Stomach (tissue), 4 donors: ENCODE results near the gene ATP8A2.

ENCODE experiments used
- EP300 ChIP-seq: sonication (generic); formaldehyde crosslinking; IDR thresholded peaks from one replicate; pipeline ENCODE4 v1.6.1; 2017; ENCODE audit warnings: antibody characterized with exemption
- POLR2A ChIP-seq, 4 donors: fragments of 450-650 bp; IDR thresholded peaks; one replicate each; pipeline ENCODE4 v1.6.1; 2016; ENCODE audit warnings: antibody characterized with exemption in 4 of 4, control low read depth in 2 of 4, mild to moderate bottlenecking in 1 of 4, moderate library complexity in 1 of 4
- POLR2AphosphoS5 ChIP-seq, 3 donors: sonication (generic); formaldehyde crosslinking; IDR thresholded peaks; one replicate each; pipeline ENCODE4 v1.6.1; 2016; ENCODE audit warnings: antibody characterized with exemption in 3 of 3
- TF ChIP-seq, protein P1 (sequence below), 7 experiments: fragments of 450-650 bp in 4 of 7; fragments of 200-600 bp in 3 of 7; sonication (generic) in 3 of 7; IDR thresholded peaks; one replicate each; pipeline ENCODE4 v1.5.1; 2016 to 2019; ENCODE audit warnings: antibody characterized with exemption in 7 of 7, control low read depth in 2 of 7, mild to moderate bottlenecking in 1 of 7

DNA sequence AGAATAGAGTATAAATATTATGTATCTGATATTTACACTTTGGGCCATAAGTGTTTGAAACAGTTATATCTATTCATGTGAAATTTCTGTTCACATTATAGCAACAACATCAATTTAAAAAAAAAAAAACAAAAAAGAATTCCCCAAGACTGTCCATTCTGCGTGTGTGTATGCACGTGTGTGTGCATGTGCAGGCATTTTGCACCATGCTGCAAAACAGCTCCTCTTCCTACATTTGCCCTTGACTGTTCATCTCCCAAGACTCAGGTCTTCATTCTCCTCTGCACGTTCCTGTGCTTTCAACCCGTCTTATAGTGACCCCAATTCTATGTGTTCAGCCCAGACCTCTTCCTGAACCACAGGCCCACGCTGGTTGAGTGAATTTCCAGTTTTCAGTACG lies 530.7 kb downstream of the ATP8A2 start:
- TF ChIP-seq, protein P1, sequence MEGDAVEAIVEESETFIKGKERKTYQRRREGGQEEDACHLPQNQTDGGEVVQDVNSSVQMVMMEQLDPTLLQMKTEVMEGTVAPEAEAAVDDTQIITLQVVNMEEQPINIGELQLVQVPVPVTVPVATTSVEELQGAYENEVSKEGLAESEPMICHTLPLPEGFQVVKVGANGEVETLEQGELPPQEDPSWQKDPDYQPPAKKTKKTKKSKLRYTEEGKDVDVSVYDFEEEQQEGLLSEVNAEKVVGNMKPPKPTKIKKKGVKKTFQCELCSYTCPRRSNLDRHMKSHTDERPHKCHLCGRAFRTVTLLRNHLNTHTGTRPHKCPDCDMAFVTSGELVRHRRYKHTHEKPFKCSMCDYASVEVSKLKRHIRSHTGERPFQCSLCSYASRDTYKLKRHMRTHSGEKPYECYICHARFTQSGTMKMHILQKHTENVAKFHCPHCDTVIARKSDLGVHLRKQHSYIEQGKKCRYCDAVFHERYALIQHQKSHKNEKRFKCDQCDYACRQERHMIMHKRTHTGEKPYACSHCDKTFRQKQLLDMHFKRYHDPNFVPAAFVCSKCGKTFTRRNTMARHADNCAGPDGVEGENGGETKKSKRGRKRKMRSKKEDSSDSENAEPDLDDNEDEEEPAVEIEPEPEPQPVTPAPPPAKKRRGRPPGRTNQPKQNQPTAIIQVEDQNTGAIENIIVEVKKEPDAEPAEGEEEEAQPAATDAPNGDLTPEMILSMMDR (IDR thresholded peaks at IDR 0.05): no peak
- TF ChIP-seq POLR2A (IDR thresholded peaks at IDR 0.05) (no peak), EP300 (no peak), POLR2AphosphoS5 (IDR thresholded peaks at IDR 0.05) (no peak)
